GM12878 (cell line): ENCODE results near the gene HDAC7. TPM values are rescaled to one million over a fixed set of nuclear protein-coding genes. Genes with fewer than 3 reads are reported as not detected.

Experiments
- ATAC-seq: fragments of 200-7000 bp; cut with Tn5 transposase; 3 replicates; pipeline ENCODE4 v1.9.1; 2020; ENCODE audit warnings: mild to moderate bottlenecking, moderate library complexity
- BruUV-seq: library from RNA; stranded (reverse); fragments of 400-500 nt; replicated peaks from 2 replicates; lab custom pipeline; 2021; lab: Mats Ljungman, UMichigan
- CTCF ChIA-PET: fragments of 300-600 bp; sonication (Branson Sonifier 250); formaldehyde crosslinking; extraction: SDS; loops from one replicate; lab custom pipeline; 2021; ENCODE audit warnings: inconsistent platforms; lab: Yijun Ruan, JAX
- POLR2A ChIA-PET: fragments of 350-600 bp; formaldehyde crosslinking; extraction: SDS; loops from one replicate; lab custom pipeline; 2021; ENCODE audit warnings: inconsistent platforms; lab: Charles Lee
- RAD21 ChIA-PET: fragments of 300-600 bp; sonication (Branson Sonifier 250); formaldehyde crosslinking; loops from one replicate; lab custom pipeline; 2023; ENCODE audit warnings: antibody characterized with exemption; ENCODE audit not compliant: unreplicated experiment; lab: Charles Lee
- SMC1A ChIA-PET: fragments of 300-600 bp; sonication (Branson Sonifier 250); formaldehyde crosslinking; loops from one replicate; lab custom pipeline; 2023; ENCODE audit not compliant: unreplicated experiment, uncharacterized antibody; lab: Charles Lee
- DNase-seq: peaks from one replicate; pipeline ENCODE4 v3.0.0-alpha.2; 2011; ENCODE audit warnings: low read depth, low spot score
- FAIRE-seq: peaks from 3 replicates; lab custom pipeline; 2011; peaks lifted over from hg19 to GRCh38; lab: Jason Lieb, UNC
- H2AFZ ChIP-seq: 2 replicates; pipeline ENCODE4 v1.6.0; 2011; ENCODE audit warnings: low read depth, low read length, control low read depth; ENCODE audit not compliant: control insufficient read depth
- H3K27ac ChIP-seq: 2 replicates; pipeline ENCODE4 v1.5.1; 2011; ENCODE audit warnings: control low read depth; ENCODE audit not compliant: control insufficient read depth, insufficient read depth
- H3K27me3 ChIP-seq, 2 experiments: replicated peaks in 1 of 2; 2 replicates each; pipeline versions ENCODE4 v1.6.0 to v1.6.1; 2011; ENCODE audit warnings: low read length in 1 of 2; ENCODE audit not compliant: control insufficient read depth in 2 of 2, insufficient read depth in 2 of 2
- H3K36me3 ChIP-seq, 2 experiments: 2 replicates each; pipeline ENCODE4 v1.5.1; 2011; ENCODE audit warnings: low read length in 1 of 2; ENCODE audit not compliant: control insufficient read depth in 2 of 2, insufficient read depth in 2 of 2
- H3K4me1 ChIP-seq: 2 replicates; pipeline ENCODE4 v1.6.1; 2011; ENCODE audit warnings: mild to moderate bottlenecking, low read length, moderate library complexity, mixed read lengths; ENCODE audit not compliant: control insufficient read depth, insufficient read depth
- H3K4me2 ChIP-seq: 2 replicates; pipeline ENCODE4 v1.6.0; 2011; ENCODE audit warnings: control low read depth; ENCODE audit not compliant: control insufficient read depth, insufficient read depth
- H3K4me3 ChIP-seq: fragments of 200-600 bp; sonication (generic); 2 replicates; pipeline ENCODE4 v1.5.1; 2016
- H3K79me2 ChIP-seq: 2 replicates; pipeline ENCODE4 v1.6.0; 2011; ENCODE audit warnings: low read length; ENCODE audit not compliant: control insufficient read depth, insufficient read depth
- H3K9ac ChIP-seq: 2 replicates; pipeline ENCODE4 v1.8.0; 2011; ENCODE audit warnings: low read length, control low read depth, mixed read lengths; ENCODE audit not compliant: control insufficient read depth, insufficient read depth
- H3K9me3 ChIP-seq: replicated peaks from 3 replicates; pipeline ENCODE4 v1.5.1; 2011; ENCODE audit warnings: mild to moderate bottlenecking, low read length; ENCODE audit not compliant: control insufficient read depth, insufficient read depth
- H4K20me1 ChIP-seq: 2 replicates; pipeline ENCODE4 v1.6.0; 2011; ENCODE audit not compliant: control insufficient read depth, insufficient read depth
- BHLHE40 ChIP-seq, 2 experiments: fragments of 450-650 bp in 1 of 2; IDR thresholded peaks; 2 replicates each; pipeline ENCODE4 v1.6.1; 2011 to 2017; ENCODE audit warnings: low read depth in 2 of 2, borderline replicate concordance in 1 of 2, improper control_type of control experiment in 1 of 2, low read length in 1 of 2, mild to moderate bottlenecking in 1 of 2
- RELB ChIP-seq: fragments of 450-650 bp; IDR thresholded peaks from 2 replicates; pipeline ENCODE4 v1.6.1; 2017; ENCODE audit warnings: low read depth, mild to moderate bottlenecking, moderate library complexity
- USF1 ChIP-seq: IDR thresholded peaks from 2 replicates; pipeline ENCODE4 v1.6.1; 2011; ENCODE audit warnings: borderline replicate concordance, low read depth, mild to moderate bottlenecking, moderate library complexity, mixed read lengths, low read length; ENCODE audit not compliant: insufficient read depth; ENCODE audit errors: extremely low read length
- WGBS: methylation state at CpG from one replicate; pipeline ENCODE4 v1.1.6; 2016; ENCODE audit warnings: low lambda C conversion rate; ENCODE audit not compliant: insufficient replicate concordance, insufficient coverage; ENCODE audit errors: missing lambda C conversion rate; 5-methylcytosine and 5-hydroxymethylcytosine counted together
- in situ Hi-C: fragments of 300-500 bp; cut with MboI; formaldehyde crosslinking; loops from 9 replicates; pipeline ENCODE4 v1.14.3; 2018; ENCODE audit warnings: mixed read lengths
- intact Hi-C: fragments of 100-400 bp; cut with micrococcal nuclease; formaldehyde crosslinking; loops from one replicate; pipeline ENCODE4 v1.14.2; 2022; ENCODE audit not compliant: unreplicated experiment
- polyA plus RNA-seq, 11 experiments: library from polyadenylated mRNA; depleted of rRNA in 4 of 11; unstranded in 6 of 11; stranded (reverse) in 5 of 11; fragments of >200 nt; fragmentation: Nextera tagmentation in 4 of 11; fragmentation: Illumina TruSeq in 1 of 11; extraction: Ambion mirVana in 4 of 11; extraction: Trizol in 1 of 11; gene quantifications; 1 replicate in 1 of 11; 2 replicates in 10 of 11; pipeline versions ENCODE4 v1.2.1 to v1.2.3, GENCODE V29; 2011 to 2016; ENCODE audit warnings: inconsistent platforms in 2 of 11, missing spikeins in 2 of 11, low read depth in 1 of 11
- total RNA-seq, 4 experiments: library from RNA; depleted of rRNA in 3 of 4; stranded (reverse); fragments of >200 nt in 3 of 4; fragmentation: Illumina TruSeq in 1 of 4; extraction: Trizol in 1 of 4; gene quantifications; 2 replicates each; pipeline versions ENCODE4 v1.2.1 to v1.2.3, GENCODE V29; 2013 to 2021

The HDAC7 gene
- total and polyA plus RNA-seq, 10 of the 15 experiments (the other 5 are each of a cell fraction or from before 2014, with no cell fraction given), result 0.47 to 18.3 (median 5.4) TPM

GRCh38 chr12:47753021-47754001 is 66.4 kb downstream of the HDAC7 start:
- ChIA-PET CTCF (interaction anchor here (1.1 to 14.5 kb wide), 7 partner anchors 9 to 37 kb away, joined by 3 to 507 read pairs (median 18); partner anchors contain the start of gene SLC48A1), RAD21 (interaction anchor here (1.7 to 12.6 kb wide), 3 partner anchors 11 to 47 kb away, joined by 5 to 237 read pairs (median 83); partner anchors contain the start of genes RPAP3 and SLC48A1), POLR2A (interaction anchor here (2.4 kb wide), 1 partner anchor 9 kb away, joined by 14 read pairs; no protein-coding TSS in a partner anchor), SMC1A (interaction anchor here (2.2 to 12.2 kb wide), 5 partner anchors 9 to 39 kb away, joined by 6 to 277 read pairs (median 15); no protein-coding TSS in a partner anchor)
- Histone ChIP-seq H2AFZ (peak overlapping the region; percentile 1), H3K4me2 (peak overlapping the region; percentile 26; the same call in 1 of the 2 replicates), H3K9me3 (no peaks in the 10 kb centered on the region), H3K9ac (no peak overlapping the region), H3K27me3 (no peaks in the 10 kb centered on the region), H3K27ac (no peak overlapping the region), H3K4me3 (no peak overlapping the region), H3K79me2 (no peaks in the 10 kb centered on the region), H3K36me3 (no peaks in the 10 kb centered on the region), H3K4me1 (peaks cover 40% of the 10 kb centered on the region), H4K20me1 (no peaks in the 10 kb centered on the region)
- WGBS, result 58% methylated on average over 11 of the region's 11 CpGs
- intact Hi-C loops, result no loop called here
- TF ChIP-seq RELB, result no peak
- TF ChIP-seq USF1, result peak; percentile 69
- peak in 1 of 2 experiments; percentile 38; a peak in 1 of 4 replicates for TF ChIP-seq BHLHE40 (IDR thresholded peaks at IDR 0.05; ENCODE audit: borderline replicate concordance in 1 of 2, low read depth in 2 of 2, low read length in 1 of 2)
- DNase-seq, result no peak
- in situ Hi-C loops, result no loop called here
- BruUV-seq, result no TSS peak
- no peak for ATAC-seq
- FAIRE-seq, result no peak
